GM18498 (cell line): Measurements from ENCODE around the gene TMEM232.

ENCODE experiments used
- ATAC-seq: cut with Tn5 transposase; IDR thresholded peaks from one replicate; pipeline ENCODE4 v1.9.1; 2021; ENCODE audit warnings: mild to moderate bottlenecking, moderate library complexity; ENCODE audit not compliant: unreplicated experiment

Gene TMEM232

GRCh38 chr5:110634475-110634874 is 92.0 kb downstream of the TMEM232 start:
- ATAC-seq = no peak

GRCh38 chr5:110631236-110631635 is 95.2 kb downstream of the TMEM232 start:
- ATAC-seq = no peak

- no peak for ATAC-seq
These were observed 96.1 kb downstream of the TMEM232 start for GRCh38 chr5:110630350-110630749.

GRCh38 chr5:110625376-110625999 is 101.0 kb downstream of the TMEM232 start:
- ATAC-seq = no peak

- no peak for ATAC-seq
These were observed 102.6 kb downstream of the TMEM232 start for GRCh38 chr5:110623874-110624273.

- no peak for ATAC-seq
These were observed 107.5 kb downstream of the TMEM232 start for GRCh38 chr5:110618941-110619340.

GRCh38 chr5:110616009-110616408 is 110.5 kb downstream of the TMEM232 start:
- no peak for ATAC-seq

- no peak for ATAC-seq
These were observed 113.7 kb downstream of the TMEM232 start for GRCh38 chr5:110612794-110613247.

- ATAC-seq = no peak
These were observed 114.7 kb downstream of the TMEM232 start for GRCh38 chr5:110611817-110612216.

- ATAC-seq = no peak
These were observed 131.6 kb downstream of the TMEM232 start for GRCh38 chr5:110594866-110595265.

- peak; percentile 69 for ATAC-seq
These were observed 136.3 kb downstream of the TMEM232 start for GRCh38 chr5:110590187-110590586.

GRCh38 chr5:110588286-110588980 is 138.0 kb downstream of the TMEM232 start:
- no peak for ATAC-seq

GRCh38 chr5:110580625-110581024 is 145.8 kb downstream of the TMEM232 start:
- no peak for ATAC-seq

GRCh38 chr5:110572729-110573128 is 153.7 kb downstream of the TMEM232 start:
- no peak for ATAC-seq

- ATAC-seq = no peak
These were observed 164.3 kb downstream of the TMEM232 start for GRCh38 chr5:110562191-110562590.

- ATAC-seq = no peak
These were observed 165.0 kb downstream of the TMEM232 start for GRCh38 chr5:110561510-110561909.

GRCh38 chr5:110549301-110549700 is 177.2 kb downstream of the TMEM232 start:
- no peak for ATAC-seq

- no peak for ATAC-seq
These were observed 178.3 kb downstream of the TMEM232 start for GRCh38 chr5:110548171-110548570.

GRCh38 chr5:110547495-110547894 is 179.0 kb downstream of the TMEM232 start:
- no peak for ATAC-seq

GRCh38 chr5:110545716-110546115 is 180.8 kb downstream of the TMEM232 start:
- no peak for ATAC-seq

- no peak for ATAC-seq
These were observed 181.9 kb downstream of the TMEM232 start for GRCh38 chr5:110544603-110545002.

GRCh38 chr5:110542949-110543348 is 183.5 kb downstream of the TMEM232 start:
- ATAC-seq = no peak
